GM19099 (cell line): Measurements from ENCODE around the gene CACNA1F.
A peak's percentile ranks its signal among the peaks of the same experiment; 100 is the strongest.

Experiments
- POLR2A ChIP-seq: IDR thresholded peaks from 3 replicates; pipeline ENCODE4 v1.6.1; 2011; ENCODE audit warnings: low read depth; ENCODE audit not compliant: insufficient read length; ENCODE audit errors: extremely low read depth

The CACNA1F gene

GRCh38 chrX:49233176-49233575 is at the start of gene CACNA1F:
TSS of gene CACNA1F (minus strand) at chrX:49233340. CDS start at chrX:49233309, 31 bp downstream.
- TF ChIP-seq POLR2A: no peak

- TF ChIP-seq POLR2A: no peak
Observed at GRCh38 chrX:49282647-49283011, 49.5 kb upstream of the CACNA1F start.

GRCh38 chrX:49278081-49278480 is 44.9 kb upstream of the CACNA1F start:
- no peak for TF ChIP-seq POLR2A

GRCh38 chrX:49277535-49277830 is 44.3 kb upstream of the CACNA1F start:
- TF ChIP-seq POLR2A: no peak

GRCh38 chrX:49276671-49277534 is 43.8 kb upstream of the CACNA1F start:
- no peak for TF ChIP-seq POLR2A

- TF ChIP-seq POLR2A: no peak
Observed at GRCh38 chrX:49276207-49276606, 43.1 kb upstream of the CACNA1F start.

- TF ChIP-seq POLR2A: no peak
Observed at GRCh38 chrX:49273181-49273727, 40.1 kb upstream of the CACNA1F start.

GRCh38 chrX:49272421-49272820 is 39.3 kb upstream of the CACNA1F start:
- TF ChIP-seq POLR2A: no peak

- no peak for TF ChIP-seq POLR2A
Observed at GRCh38 chrX:49271341-49271740, 38.2 kb upstream of the CACNA1F start.

GRCh38 chrX:49270249-49270921 is 37.2 kb upstream of the CACNA1F start:
- no peak for TF ChIP-seq POLR2A

- TF ChIP-seq POLR2A: peak; percentile 71
Observed at GRCh38 chrX:49269767-49270248, 36.7 kb upstream of the CACNA1F start, which contains the start of gene PPP1R3F. TSS of gene PPP1R3F (plus strand) at chrX:49269793. CDS start at chrX:49269870, 77 bp downstream.

- TF ChIP-seq POLR2A: peak; percentile 82
Observed at GRCh38 chrX:49269010-49269766, 36.0 kb upstream of the CACNA1F start.

GRCh38 chrX:49268702-49269009 is 35.5 kb upstream of the CACNA1F start:
- no peak for TF ChIP-seq POLR2A

- no peak for TF ChIP-seq POLR2A
Observed at GRCh38 chrX:49266523-49267445, 33.6 kb upstream of the CACNA1F start.
